Omental fat pad (tissue), 4 donors: ENCODE data around the gene METTL6. TPM values are rescaled to one million over a fixed set of nuclear protein-coding genes. Genes with fewer than 3 reads are reported as not detected.
"Not testable (repeated sequence)": the region's sequence is repeated elsewhere in the genome, so short reads cannot be mapped to it uniquely, and the experiment has no call there.

Source experiments
- ATAC-seq: fragments of 150-250 bp; one replicate; pipeline ENCODE4 v1.9.1; 2016; ENCODE audit warnings: mild to moderate bottlenecking, moderate library complexity; ENCODE audit not compliant: low FRiP score
- DNase-seq: peaks from one replicate; pipeline ENCODE4 v3.0.0-alpha.2; 2019; ENCODE audit warnings: low spot score
- CTCF ChIP-seq, 3 donors: fragments of 450-650 bp; IDR thresholded peaks; one replicate each; pipeline ENCODE4 v1.5.1; 2016 to 2017; ENCODE audit warnings: antibody characterized with exemption in 3 of 3, mild to moderate bottlenecking in 3 of 3, moderate library complexity in 2 of 3
- total RNA-seq, 4 donors: library from RNA; depleted of rRNA; stranded (reverse); fragments of >200 nt; gene quantifications; one replicate each; pipeline ENCODE4 v1.1.0, GENCODE V29; 2016

The METTL6 gene
- total RNA-seq, 4 donors from 2014 or later, result 11.4 to 16.9 (median 12.9) TPM

- no peak for ATAC-seq
- no peak for DNase-seq
- TF ChIP-seq CTCF (IDR thresholded peaks at IDR 0.05), result no peak
These were observed 40.2 kb upstream of the METTL6 start for GRCh38 chr3:15467227-15468181.

- TF ChIP-seq CTCF (IDR thresholded peaks at IDR 0.05), result no peak
- no peak for DNase-seq
- ATAC-seq, result no peak
These were observed 38.7 kb upstream of the METTL6 start for GRCh38 chr3:15465876-15466585.

- ATAC-seq (no peak), DNase-seq (no peak)
- TF ChIP-seq CTCF (IDR thresholded peaks at IDR 0.05), result no peak
These were observed 35.1 kb upstream of the METTL6 start for GRCh38 chr3:15462451-15462850.

- no peak for ATAC-seq
- no peak for TF ChIP-seq CTCF (IDR thresholded peaks at IDR 0.05)
- DNase-seq, result no peak
These were observed 33.7 kb upstream of the METTL6 start for GRCh38 chr3:15460891-15461531.

GRCh38 chr3:15458212-15458780 lies 31.0 kb upstream of the METTL6 start:
- no peak for TF ChIP-seq CTCF (IDR thresholded peaks at IDR 0.05)
- ATAC-seq, result no peak
- no peak for DNase-seq

- not testable (repeated sequence) for ATAC-seq, DNase-seq
These were observed 29.6 kb upstream of the METTL6 start for GRCh38 chr3:15456915-15457314.

- ATAC-seq, result no peak
These were observed 29.0 kb upstream of the METTL6 start for GRCh38 chr3:15456321-15456720.

More at GRCh38 chr3:15456321-15456720, 29.0 kb upstream of the METTL6 start:
- DNase-seq, result no peak
- TF ChIP-seq CTCF (IDR thresholded peaks at IDR 0.05), result no peak
